DND-41 (cell line): Measurements from ENCODE around the gene TAB3.

Source experiments
- EZH2 ChIP-seq: IDR thresholded peaks from 3 replicates; pipeline ENCODE4 v1.6.1; 2012; ENCODE audit warnings: borderline replicate concordance, low read depth, mild to moderate bottlenecking, moderate library complexity, low read length, inconsistent platforms; ENCODE audit not compliant: severe bottlenecking
- TF ChIP-seq, protein P1 (sequence below): IDR thresholded peaks from 2 replicates; pipeline ENCODE4 v1.5.1; 2012; ENCODE audit warnings: borderline replicate concordance, low read length, moderate library complexity, mild to moderate bottlenecking; ENCODE audit not compliant: poor library complexity, severe bottlenecking; ENCODE audit errors: extremely low read depth

DNA sequence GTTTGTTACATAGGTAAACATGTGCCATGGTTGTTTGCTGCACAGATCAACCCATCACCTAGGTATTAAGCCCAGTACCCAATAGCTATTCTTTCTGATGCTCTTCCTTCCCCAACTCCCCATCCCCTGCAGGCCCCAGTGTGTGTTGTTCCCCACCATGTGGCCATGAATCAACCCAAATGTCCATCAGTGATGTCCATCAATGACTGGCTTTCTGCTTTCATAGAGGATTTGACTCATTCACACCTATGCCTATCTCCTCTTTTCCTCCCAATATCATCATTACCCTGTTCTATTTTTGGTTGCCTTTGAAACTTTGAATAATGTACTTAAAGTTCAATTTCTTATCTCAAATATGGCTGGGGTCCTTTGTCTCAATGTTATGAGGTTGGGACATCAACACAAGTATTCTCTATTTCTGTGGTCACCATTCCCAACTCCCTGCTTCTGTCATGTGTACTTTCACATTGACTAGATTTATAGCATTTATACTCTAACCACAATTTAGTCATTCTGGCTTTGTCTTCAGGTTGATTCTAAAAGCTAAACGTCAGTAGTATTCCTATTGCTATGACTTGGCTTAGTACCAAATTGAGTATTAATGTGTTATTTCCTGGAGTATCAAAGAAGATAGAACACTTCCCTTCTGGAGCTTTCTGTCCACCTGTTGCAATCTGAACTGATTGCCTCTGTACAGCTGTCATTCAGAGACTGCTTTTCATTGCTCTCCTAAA, 107.2 kb downstream of the TAB3 start:
- TF ChIP-seq EZH2 = no peak
- TF ChIP-seq, protein P1, sequence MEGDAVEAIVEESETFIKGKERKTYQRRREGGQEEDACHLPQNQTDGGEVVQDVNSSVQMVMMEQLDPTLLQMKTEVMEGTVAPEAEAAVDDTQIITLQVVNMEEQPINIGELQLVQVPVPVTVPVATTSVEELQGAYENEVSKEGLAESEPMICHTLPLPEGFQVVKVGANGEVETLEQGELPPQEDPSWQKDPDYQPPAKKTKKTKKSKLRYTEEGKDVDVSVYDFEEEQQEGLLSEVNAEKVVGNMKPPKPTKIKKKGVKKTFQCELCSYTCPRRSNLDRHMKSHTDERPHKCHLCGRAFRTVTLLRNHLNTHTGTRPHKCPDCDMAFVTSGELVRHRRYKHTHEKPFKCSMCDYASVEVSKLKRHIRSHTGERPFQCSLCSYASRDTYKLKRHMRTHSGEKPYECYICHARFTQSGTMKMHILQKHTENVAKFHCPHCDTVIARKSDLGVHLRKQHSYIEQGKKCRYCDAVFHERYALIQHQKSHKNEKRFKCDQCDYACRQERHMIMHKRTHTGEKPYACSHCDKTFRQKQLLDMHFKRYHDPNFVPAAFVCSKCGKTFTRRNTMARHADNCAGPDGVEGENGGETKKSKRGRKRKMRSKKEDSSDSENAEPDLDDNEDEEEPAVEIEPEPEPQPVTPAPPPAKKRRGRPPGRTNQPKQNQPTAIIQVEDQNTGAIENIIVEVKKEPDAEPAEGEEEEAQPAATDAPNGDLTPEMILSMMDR = no peak
